Measurements from ENCODE around the gene PUDP. TPM values are rescaled to one million over a fixed set of nuclear protein-coding genes. Genes with fewer than 3 reads are reported as not detected.

The PUDP gene
- total RNA-seq, 4 donors from 2014 or later: 5.3 to 16.1 (median 5.6) TPM

DNA sequence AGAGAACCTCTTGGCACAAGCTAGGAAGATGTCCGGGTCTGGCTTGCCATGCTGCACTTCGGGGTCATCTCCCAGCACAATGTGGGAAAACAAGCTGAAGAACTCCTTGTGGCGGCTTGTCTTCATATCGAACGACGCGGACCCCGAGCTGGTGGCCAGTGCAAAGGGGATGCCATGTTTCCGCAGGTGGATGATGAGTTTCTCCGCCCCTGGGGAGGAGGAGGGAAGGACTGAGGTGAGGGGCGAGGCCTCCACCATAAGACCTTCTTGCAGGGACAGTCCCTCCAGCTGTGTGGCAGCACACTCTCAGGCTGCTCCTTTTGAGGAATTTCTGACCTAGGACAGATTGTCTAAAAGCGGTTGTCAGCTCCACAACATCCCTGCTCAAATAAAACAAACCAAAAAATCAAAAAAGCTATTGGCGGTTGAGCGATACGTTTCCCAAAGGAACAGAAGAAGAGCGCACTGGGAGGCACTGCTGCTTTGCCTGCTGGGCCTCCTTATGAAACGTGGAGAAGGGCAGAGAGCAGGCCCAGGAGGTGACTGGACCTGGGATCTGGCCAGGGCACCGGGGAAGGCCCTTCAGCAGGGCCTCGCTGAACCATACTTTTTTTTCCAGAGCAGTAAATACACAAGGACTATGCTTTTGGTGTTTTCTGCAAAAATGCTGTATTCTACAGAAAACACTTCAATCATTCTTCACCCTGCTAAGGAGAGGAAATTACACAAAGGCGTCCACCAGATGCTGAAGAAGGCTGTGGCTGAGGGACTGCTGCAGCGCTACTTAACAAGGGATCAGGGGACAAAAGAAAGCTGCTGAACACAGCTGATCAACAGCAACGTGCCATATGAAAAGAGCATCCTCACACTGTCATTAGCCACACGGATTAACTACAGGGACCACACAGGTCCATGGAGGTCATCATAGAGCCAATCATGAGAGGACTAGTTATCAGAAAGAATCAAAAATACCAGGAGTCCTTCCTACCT is 70.4 kb downstream of the PUDP start:
- no peaks in the 10 kb centered on the region for H3K36me3 ChIP-seq
- TF ChIP-seq POLR2A (IDR thresholded peaks at IDR 0.05): no peak
- TF ChIP-seq, protein P1, sequence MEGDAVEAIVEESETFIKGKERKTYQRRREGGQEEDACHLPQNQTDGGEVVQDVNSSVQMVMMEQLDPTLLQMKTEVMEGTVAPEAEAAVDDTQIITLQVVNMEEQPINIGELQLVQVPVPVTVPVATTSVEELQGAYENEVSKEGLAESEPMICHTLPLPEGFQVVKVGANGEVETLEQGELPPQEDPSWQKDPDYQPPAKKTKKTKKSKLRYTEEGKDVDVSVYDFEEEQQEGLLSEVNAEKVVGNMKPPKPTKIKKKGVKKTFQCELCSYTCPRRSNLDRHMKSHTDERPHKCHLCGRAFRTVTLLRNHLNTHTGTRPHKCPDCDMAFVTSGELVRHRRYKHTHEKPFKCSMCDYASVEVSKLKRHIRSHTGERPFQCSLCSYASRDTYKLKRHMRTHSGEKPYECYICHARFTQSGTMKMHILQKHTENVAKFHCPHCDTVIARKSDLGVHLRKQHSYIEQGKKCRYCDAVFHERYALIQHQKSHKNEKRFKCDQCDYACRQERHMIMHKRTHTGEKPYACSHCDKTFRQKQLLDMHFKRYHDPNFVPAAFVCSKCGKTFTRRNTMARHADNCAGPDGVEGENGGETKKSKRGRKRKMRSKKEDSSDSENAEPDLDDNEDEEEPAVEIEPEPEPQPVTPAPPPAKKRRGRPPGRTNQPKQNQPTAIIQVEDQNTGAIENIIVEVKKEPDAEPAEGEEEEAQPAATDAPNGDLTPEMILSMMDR (IDR thresholded peaks at IDR 0.05): no peak
- TF ChIP-seq EP300 (IDR thresholded peaks at IDR 0.05): no peak
- no peak for TF ChIP-seq POLR2AphosphoS5 (IDR thresholded peaks at IDR 0.05)
- H3K4me3 ChIP-seq: no peak overlapping the region
- no peak overlapping the region for H3K27ac ChIP-seq
- no peaks in the 10 kb centered on the region for H3K9me3 ChIP-seq
- H3K4me1 ChIP-seq: no peaks in the 10 kb centered on the region
- DNase-seq (ENCODE audit: low spot score in 2 of 2): no peak
- no peaks in the 10 kb centered on the region for H3K27me3 ChIP-seq
- WGBS: 92% methylated on average over 23 of the region's 23 CpGs

DNA sequence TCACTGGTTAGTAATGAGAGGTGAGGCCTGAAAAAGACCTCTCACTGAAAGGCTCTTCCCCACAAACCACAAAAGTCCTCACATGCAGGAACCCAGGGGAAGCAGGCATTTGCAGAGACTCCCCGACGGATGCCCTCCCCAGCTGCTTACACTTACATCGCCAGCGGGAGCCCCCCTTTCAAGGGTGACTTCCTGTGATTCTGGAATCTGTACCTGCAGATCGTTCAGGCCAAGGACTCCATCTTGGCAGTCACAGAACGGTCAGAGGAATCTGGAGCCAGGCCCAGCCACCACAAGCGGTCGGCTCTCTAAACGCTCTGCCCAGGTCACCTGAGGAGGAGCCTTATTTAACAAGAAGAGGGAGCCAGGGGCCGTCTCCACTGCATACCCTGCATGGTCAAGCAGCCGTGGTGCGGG is 71.7 kb downstream of the PUDP start:
- H3K27ac ChIP-seq: no peak overlapping the region
- no peaks in the 10 kb centered on the region for H3K9me3 ChIP-seq
- WGBS: 94% methylated on average over 12 of the region's 12 CpGs
- no peak for DNase-seq (ENCODE audit: low spot score in 2 of 2)
- no peaks in the 10 kb centered on the region for H3K36me3 ChIP-seq
- no peaks in the 10 kb centered on the region for H3K27me3 ChIP-seq
- TF ChIP-seq, protein P1 (IDR thresholded peaks at IDR 0.05): no peak
- no peak for TF ChIP-seq POLR2AphosphoS5 (IDR thresholded peaks at IDR 0.05)
- no peaks in the 10 kb centered on the region for H3K4me1 ChIP-seq
- H3K4me3 ChIP-seq: no peak overlapping the region

DNA sequence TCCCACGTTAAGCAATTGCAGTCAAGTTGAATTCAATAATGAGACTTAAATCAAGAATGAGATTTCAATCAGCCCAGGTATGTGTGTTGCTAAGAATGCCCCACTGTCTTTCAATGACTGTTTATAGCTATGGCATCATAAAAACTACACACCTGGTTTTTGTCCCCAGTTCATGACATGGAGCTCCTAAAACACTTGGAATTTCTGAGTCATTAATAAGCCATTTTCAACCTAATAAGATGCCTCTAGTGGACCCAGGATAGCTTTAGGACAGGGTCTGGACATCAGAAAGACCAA is 73.1 kb downstream of the PUDP start:
- H3K4me1 ChIP-seq: no peaks in the 10 kb centered on the region
- WGBS: 71% methylated on average over 1 of the region's 1 CpG
- no peaks in the 10 kb centered on the region for H3K9me3 ChIP-seq
- H3K4me3 ChIP-seq: no peak overlapping the region
- no peaks in the 10 kb centered on the region for H3K27me3 ChIP-seq
- DNase-seq (ENCODE audit: low spot score in 2 of 2): no peak
- H3K36me3 ChIP-seq: no peaks in the 10 kb centered on the region
- no peak for TF ChIP-seq POLR2A (IDR thresholded peaks at IDR 0.05)
- TF ChIP-seq, protein P1 (IDR thresholded peaks at IDR 0.05): no peak
- no peak overlapping the region for H3K27ac ChIP-seq

DNA sequence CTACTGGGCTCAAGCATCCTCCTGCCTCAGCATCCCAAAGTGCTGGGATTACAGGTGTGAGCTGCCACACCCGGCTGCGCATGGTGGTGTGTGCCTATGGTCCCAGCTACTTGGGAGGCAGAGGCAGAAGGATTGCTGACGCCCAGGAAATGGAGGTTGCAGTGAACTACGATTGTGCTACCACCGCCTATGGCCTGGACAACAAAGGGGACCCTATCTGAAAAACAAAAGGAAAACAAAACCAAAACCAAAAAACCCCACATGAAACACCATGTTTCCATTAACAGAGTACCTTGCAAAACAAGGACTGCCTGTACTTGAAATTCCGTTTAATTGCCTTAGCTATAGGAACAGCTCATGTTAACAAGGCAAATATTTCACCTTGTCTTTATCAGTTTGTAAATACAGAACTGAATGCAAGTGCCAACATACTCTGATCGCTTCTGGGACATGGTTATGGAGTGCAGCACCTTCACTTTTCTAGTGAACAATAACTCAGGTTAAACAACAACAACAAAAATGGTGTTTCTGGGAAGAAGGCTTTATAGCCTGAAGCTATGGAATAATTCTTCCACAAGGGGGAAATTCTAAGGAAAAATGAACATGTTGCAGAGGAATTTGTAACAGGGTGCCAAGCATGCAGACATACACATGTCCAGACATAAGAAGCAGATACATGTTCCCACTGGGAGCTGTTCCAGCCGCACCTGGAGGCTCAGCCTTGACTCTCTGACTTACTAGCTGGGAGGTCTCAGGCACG is 73.6 kb downstream of the PUDP start:
- Histone ChIP-seq H3K4me3 (no peak overlapping the region), H3K36me3 (no peaks in the 10 kb centered on the region), H3K27ac (no peak overlapping the region), H3K4me1 (no peaks in the 10 kb centered on the region), H3K27me3 (no peaks in the 10 kb centered on the region), H3K9me3 (no peaks in the 10 kb centered on the region)
- no peak for TF ChIP-seq EP300 (IDR thresholded peaks at IDR 0.05)
- TF ChIP-seq, protein P1 (IDR thresholded peaks at IDR 0.05): no peak
- TF ChIP-seq POLR2A (IDR thresholded peaks at IDR 0.05): no peak
- no peak for DNase-seq (ENCODE audit: low spot score in 2 of 2)
- 66% methylated on average over 9 of the region's 9 CpGs for WGBS

DNA sequence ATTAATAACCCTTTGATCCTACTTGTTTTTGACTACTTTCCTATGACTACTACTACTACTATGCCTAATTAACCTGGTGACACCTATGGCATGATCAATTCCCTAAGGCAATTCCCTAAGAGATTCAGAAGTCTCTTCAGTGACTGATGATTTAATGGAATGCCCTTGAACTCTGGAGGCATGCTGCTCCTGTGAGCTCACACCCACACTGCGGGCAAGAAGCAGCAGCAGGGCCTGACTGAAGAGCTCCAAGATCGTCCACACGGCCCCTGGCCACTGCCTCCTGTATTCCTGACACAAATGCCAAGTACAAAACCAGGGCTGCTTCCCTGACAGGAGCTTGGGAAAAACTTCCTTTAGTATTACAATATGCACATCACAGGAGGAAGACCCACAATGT is 74.6 kb downstream of the PUDP start:
- Histone ChIP-seq H3K4me1 (no peaks in the 10 kb centered on the region), H3K9me3 (no peaks in the 10 kb centered on the region), H3K27me3 (no peaks in the 10 kb centered on the region), H3K4me3 (no peak overlapping the region), H3K27ac (no peak overlapping the region), H3K36me3 (no peaks in the 10 kb centered on the region)
- TF ChIP-seq POLR2A (IDR thresholded peaks at IDR 0.05): no peak
- no peak for DNase-seq (ENCODE audit: low spot score in 2 of 2)
- 26% methylated on average over 3 of the region's 3 CpGs for WGBS
